Dendritic cell treated with granulocyte-macrophage colony-stimulating factor and Interleukin-4, amounts not matched to agents 40 ng/mL and 50 ng/mL, for 4 days (primary cell): ENCODE results near the gene SENP8.

ENCODE experiments used
- H3K27ac Mint-ChIP-seq: one replicate; pipeline ENCODE4 v1.8.0; 2022; ENCODE audit warnings: mild to moderate bottlenecking, mixed read lengths
- H3K27me3 Mint-ChIP-seq: one replicate; pipeline ENCODE4 v1.8.0; 2022; ENCODE audit warnings: mild to moderate bottlenecking, mixed read lengths
- H3K36me3 Mint-ChIP-seq: one replicate; pipeline ENCODE4 v1.8.0; 2022; ENCODE audit warnings: low read depth, mixed read lengths
- H3K4me1 Mint-ChIP-seq: one replicate; pipeline ENCODE4 v1.8.0; 2022; ENCODE audit warnings: low read depth, mixed read lengths
- H3K4me3 Mint-ChIP-seq: one replicate; pipeline ENCODE4 v1.8.0; 2022; ENCODE audit warnings: mild to moderate bottlenecking, moderate library complexity, mixed read lengths
- H3K9me3 Mint-ChIP-seq: one replicate; pipeline ENCODE4 v1.8.0; 2022; ENCODE audit warnings: mixed read lengths
- intact Hi-C: fragments of 100-400 bp; cut with micrococcal nuclease; formaldehyde crosslinking; loops from one replicate; pipeline ENCODE4 v1.15.0; 2022

Gene SENP8

DNA sequence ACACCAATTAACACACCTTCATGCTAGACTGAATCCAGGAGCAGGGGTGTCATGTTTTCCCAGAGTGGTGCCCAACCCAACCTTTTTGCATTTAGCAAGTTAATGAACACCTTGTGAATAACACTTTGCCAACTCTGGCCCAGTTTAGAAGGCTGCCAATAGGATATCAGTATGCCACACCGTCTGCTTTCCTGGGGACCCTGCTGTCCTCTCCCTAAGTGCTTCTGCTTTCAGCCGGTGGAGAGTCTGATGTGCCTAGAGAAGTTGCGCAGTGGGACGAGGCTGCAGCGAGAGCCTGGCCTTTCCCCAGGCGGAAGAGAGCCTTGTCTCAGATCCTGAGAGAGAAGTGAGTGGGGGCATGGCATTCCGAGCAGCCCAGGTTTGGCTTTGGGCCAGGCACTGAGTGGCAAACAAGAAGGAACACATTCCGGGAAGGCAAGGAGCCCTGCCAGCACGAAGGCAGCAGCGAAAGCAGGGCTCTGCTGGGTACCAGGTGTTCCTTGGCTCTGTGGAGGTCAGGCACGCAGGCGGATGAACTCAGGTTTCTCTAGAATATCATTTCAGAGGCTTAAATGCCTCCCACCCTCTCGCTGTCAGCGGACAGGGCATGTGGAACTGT, 36.9 kb downstream of the SENP8 start:
- Mint-ChIP-seq H3K36me3 (no peaks in the 10 kb centered on the region), H3K27ac (peak overlapping the region; percentile 1), H3K27me3 (peaks cover 2% of the 10 kb centered on the region), H3K4me3 (no peak overlapping the region), H3K9me3 (no peaks in the 10 kb centered on the region), H3K4me1 (peaks cover 22% of the 10 kb centered on the region)
- intact Hi-C loops, result no loop called here

DNA sequence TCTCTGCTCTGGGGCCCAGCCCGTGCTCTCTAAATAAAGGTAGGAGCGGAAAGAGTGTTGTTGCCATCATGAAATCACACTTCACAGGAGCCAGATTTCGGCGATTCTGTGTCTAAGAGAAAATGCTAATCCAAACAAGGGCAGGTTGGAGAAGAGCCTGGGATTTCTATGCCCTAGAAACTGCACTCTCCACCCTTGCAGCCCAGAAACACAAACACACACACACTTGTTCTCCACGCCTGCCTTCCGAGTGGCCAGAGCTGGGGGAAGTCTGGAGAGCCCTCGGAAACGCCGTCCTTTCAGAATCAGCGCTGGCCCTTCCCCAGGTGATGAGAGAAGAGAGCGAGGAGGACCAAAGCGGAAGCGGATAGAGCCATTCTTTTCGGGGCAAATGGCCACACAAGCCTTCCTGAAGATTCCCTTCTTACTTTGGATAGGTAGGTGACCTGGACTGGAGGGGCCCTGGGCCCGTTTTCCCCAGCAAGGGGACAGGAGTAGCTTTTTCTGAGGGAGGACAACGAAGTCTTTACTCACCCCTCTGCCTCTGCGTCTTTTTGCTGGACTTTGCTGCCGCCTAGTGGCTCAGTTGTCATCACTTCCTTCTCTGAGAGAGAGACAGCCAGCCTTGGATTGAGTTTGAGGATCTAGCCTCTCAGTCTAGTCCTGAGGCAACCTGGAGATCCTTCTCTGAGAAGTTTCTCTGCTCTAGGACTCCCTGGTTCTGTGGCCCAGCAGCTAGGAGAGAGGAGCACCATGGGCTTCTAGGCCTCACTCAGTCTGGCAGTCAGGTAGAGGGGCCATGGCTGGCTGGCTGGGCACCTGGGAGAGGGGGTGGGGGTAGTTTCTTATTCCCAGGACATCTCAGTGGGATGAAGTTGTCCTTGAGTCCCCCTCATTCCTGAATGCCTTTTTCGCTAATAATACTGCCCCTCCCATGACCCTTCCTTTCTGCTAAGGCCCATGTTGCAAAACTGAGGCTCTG, 37.7 kb downstream of the SENP8 start:
- H3K4me1 Mint-ChIP-seq, result peaks cover 22% of the 10 kb centered on the region
- intact Hi-C loops, result loop anchor here (1.0 to 2.0 kb wide), 2 partner anchors 371 to 412 kb away; no protein-coding TSS in a partner anchor
- peak overlapping the region; percentile 1 for H3K27ac Mint-ChIP-seq
- peak overlapping the region; percentile 65 for H3K4me3 Mint-ChIP-seq
- H3K36me3 Mint-ChIP-seq, result no peaks in the 10 kb centered on the region
- peaks cover 2% of the 10 kb centered on the region for H3K27me3 Mint-ChIP-seq
- H3K9me3 Mint-ChIP-seq, result no peaks in the 10 kb centered on the region

DNA sequence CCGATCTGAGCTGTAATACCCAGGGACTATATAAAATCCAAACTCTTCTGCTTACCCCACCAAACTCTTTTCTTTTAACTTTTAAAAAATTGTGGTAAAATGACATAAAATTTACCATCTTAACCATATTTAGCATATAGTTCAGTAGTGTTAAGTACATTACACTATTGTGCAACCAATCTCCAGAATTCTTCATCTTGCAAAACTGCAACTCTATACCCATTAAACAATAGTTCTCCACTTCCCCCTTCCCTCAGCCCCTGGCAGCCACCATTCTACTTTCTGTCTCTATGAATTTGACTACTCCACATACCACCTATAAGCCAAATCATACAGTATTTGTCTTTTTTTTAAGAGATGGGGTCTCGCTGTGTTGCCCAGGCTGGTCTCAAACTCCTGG, 38.7 kb downstream of the SENP8 start:
- peaks cover 22% of the 10 kb centered on the region for H3K4me1 Mint-ChIP-seq
- intact Hi-C loops, result loop anchor here (1.0 to 2.0 kb wide), 2 partner anchors 372 to 413 kb away; no protein-coding TSS in a partner anchor
- peaks cover 2% of the 10 kb centered on the region for H3K27me3 Mint-ChIP-seq
- no peak overlapping the region for H3K4me3 Mint-ChIP-seq
- no peak overlapping the region for H3K27ac Mint-ChIP-seq
- H3K9me3 Mint-ChIP-seq, result no peaks in the 10 kb centered on the region
- no peaks in the 10 kb centered on the region for H3K36me3 Mint-ChIP-seq

DNA sequence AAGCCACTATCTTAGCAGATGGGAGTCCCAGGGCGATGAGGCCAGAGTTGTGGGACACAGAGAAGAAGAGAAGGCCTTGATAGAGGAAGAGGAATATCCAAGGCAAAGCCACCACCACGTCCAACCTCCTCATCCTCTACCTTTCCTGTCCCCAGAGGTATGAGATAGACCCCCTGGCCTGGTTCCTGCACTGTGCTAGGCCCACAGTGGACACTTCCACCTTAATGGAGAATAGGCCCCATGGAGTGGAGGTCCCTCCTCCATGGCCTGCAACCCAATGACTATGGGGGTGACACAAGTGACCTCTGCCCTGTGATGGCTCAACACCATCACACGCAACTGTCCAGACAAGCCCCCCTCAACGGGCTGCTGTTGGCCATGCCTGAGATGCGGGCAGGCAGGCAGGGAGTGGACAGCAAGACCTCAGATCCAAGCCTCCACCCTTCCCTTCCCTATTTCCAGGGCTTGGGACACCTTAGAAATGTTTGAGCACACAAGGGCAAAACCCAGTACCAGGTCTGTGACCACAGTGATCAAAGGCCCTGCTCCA, 42.6 kb downstream of the SENP8 start:
- Mint-ChIP-seq H3K27me3 (peaks cover under 1% of the 10 kb centered on the region), H3K36me3 (no peaks in the 10 kb centered on the region), H3K4me3 (no peak overlapping the region), H3K27ac (no peak overlapping the region), H3K9me3 (no peaks in the 10 kb centered on the region), H3K4me1 (peaks cover 13% of the 10 kb centered on the region)
- intact Hi-C loops, result no loop called here

DNA sequence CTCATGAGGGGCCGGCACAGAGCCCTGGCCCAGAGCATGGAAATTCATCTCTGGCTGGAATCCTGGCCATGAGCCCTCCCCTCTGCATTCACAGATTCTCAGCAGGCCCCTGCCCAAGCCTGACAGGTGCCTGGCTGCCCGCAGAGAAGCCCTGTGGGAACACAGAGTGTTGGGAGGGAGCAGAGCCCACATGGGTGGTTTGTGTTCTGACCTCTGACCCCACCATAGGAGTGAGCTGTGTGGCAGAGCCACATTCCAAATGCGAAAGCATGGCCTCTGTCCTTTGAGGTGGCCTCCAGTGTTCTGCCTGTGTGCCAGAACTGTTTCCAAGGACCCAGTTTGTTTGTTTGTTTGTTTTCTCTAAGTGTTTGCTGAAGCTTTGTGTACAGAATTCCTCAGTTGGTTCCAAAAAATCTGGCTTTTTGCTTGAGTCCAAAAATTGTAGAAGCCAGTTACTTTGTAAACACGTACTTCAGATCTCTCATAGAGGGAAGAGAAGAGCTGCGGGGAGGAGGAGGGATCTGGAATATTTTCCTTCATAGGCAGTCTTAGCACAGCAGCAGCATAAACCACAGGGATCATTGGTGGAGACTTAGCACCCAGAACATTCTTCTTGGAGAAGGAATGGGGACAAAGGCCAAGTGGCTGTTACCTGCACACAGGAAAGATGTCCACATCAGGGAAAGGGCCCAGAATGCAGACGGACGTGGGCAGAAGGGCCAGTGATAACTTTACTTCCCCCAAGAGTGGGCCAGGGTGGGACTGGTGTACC, 43.3 kb downstream of the SENP8 start:
- Mint-ChIP-seq H3K9me3 (no peaks in the 10 kb centered on the region), H3K4me3 (no peak overlapping the region), H3K27ac (no peak overlapping the region), H3K36me3 (no peaks in the 10 kb centered on the region), H3K4me1 (peaks cover 8% of the 10 kb centered on the region), H3K27me3 (no peaks in the 10 kb centered on the region)
- intact Hi-C loops, result no loop called here

DNA sequence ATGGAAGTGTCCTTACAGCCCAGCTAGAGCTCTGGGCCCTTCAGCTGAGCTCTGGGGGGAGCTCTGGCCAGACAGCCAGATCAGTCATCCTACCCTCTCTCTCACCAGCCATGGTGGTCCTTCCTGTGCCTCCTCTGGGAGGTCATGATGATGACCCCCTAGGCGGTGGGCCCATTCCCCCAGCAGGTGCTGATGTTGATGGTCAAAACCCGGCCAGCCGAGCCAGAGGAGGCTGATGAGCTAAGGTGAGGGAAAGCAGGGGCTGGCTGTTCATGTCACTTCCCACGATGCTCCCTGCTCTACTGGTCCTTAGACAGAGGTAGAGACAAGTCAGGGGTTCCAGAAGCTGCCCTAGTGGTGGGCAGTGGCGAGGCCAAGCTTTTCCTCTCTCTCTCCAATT, 44.4 kb downstream of the SENP8 start:
- H3K9me3 Mint-ChIP-seq, result no peaks in the 10 kb centered on the region
- no peaks in the 10 kb centered on the region for H3K4me1 Mint-ChIP-seq
- H3K27ac Mint-ChIP-seq, result no peak overlapping the region
- intact Hi-C loops, result no loop called here
- no peak overlapping the region for H3K4me3 Mint-ChIP-seq
- H3K36me3 Mint-ChIP-seq, result no peaks in the 10 kb centered on the region
- no peaks in the 10 kb centered on the region for H3K27me3 Mint-ChIP-seq

DNA sequence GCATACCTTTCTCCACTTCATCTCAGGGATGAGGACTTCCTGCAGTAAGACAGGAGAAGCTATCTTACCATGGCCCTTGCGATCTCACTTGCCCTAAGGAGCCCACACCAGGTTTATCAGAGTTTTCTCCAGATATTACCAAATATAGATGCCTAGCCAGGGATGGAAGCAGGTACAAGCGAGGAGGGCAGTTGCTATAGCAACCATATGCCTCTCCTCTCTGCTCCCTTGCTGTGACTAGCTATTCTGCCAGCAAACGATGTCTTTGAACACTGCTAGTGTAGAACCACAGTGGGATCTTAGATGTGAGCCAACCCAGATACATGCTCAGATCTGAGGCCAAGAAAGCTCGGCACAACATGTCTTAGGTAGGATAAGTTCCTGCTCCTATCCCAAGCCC, 45.5 kb downstream of the SENP8 start:
- Mint-ChIP-seq H3K27ac (no peak overlapping the region), H3K4me1 (no peaks in the 10 kb centered on the region), H3K4me3 (no peak overlapping the region), H3K27me3 (peaks cover 4% of the 10 kb centered on the region), H3K9me3 (no peaks in the 10 kb centered on the region), H3K36me3 (no peaks in the 10 kb centered on the region)
- intact Hi-C loops, result no loop called here

DNA sequence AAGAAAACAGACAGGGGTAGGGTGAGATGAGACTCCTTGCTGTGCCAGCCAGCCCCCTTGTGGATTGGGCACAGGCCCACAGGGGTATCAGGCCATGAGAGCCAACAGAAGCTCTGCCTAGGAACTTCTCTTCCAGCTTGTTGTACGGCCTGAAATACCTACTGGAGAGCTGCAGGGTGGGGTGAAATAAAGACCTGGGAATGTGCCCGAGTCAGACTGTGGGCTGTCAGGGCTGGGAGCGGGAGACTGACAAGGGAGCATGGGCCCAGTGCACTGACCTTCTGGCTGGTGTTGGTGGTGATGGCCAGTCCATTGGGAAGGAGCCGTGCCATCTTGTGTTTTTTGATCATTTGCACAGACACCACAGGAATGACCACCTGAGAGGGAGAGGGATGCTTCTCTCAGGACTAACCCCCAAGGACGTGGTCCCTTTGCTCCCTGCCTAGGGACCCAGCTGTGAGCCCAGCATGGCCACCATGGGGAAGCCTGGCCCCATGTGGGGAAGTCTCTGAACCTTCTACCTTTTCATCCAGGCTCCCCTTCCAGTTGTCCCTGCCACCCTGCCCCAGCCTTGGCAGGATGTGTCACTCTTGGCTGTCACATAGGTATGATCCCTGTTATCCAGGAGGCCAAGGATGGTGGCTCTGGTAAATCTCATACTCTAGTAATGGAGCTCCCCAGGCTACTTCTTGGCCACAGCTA, 48.7 kb downstream of the SENP8 start:
- H3K4me1 Mint-ChIP-seq, result no peaks in the 10 kb centered on the region
- H3K9me3 Mint-ChIP-seq, result no peaks in the 10 kb centered on the region
- intact Hi-C loops, result no loop called here
- no peak overlapping the region for H3K27ac Mint-ChIP-seq
- H3K36me3 Mint-ChIP-seq, result no peaks in the 10 kb centered on the region
- H3K27me3 Mint-ChIP-seq, result peaks cover 4% of the 10 kb centered on the region
- H3K4me3 Mint-ChIP-seq, result no peak overlapping the region

DNA sequence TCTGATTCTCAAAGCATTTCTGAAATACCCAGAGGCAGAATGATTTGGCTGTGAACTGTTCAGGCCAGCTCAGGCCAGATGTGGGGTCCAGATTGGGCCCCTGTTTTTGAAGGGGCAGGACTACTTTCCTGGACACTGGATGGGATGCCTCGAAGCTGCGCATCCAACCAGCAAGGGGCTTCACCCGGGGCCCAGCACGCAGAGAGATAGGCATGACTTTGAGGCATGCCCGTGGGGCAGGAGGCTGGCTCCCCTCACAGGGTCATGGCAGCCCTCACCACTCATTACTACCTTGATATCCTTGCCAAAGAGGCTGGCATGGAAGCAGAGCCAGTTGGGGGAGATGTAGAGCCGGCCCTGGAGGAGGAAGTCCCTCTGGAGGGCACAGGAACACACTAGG, 49.2 kb downstream of the SENP8 start:
- intact Hi-C loops, result no loop called here
- peaks cover 4% of the 10 kb centered on the region for H3K27me3 Mint-ChIP-seq
- H3K4me3 Mint-ChIP-seq, result no peak overlapping the region
- H3K9me3 Mint-ChIP-seq, result no peaks in the 10 kb centered on the region
- H3K36me3 Mint-ChIP-seq, result no peaks in the 10 kb centered on the region
- no peaks in the 10 kb centered on the region for H3K4me1 Mint-ChIP-seq
- no peak overlapping the region for H3K27ac Mint-ChIP-seq

DNA sequence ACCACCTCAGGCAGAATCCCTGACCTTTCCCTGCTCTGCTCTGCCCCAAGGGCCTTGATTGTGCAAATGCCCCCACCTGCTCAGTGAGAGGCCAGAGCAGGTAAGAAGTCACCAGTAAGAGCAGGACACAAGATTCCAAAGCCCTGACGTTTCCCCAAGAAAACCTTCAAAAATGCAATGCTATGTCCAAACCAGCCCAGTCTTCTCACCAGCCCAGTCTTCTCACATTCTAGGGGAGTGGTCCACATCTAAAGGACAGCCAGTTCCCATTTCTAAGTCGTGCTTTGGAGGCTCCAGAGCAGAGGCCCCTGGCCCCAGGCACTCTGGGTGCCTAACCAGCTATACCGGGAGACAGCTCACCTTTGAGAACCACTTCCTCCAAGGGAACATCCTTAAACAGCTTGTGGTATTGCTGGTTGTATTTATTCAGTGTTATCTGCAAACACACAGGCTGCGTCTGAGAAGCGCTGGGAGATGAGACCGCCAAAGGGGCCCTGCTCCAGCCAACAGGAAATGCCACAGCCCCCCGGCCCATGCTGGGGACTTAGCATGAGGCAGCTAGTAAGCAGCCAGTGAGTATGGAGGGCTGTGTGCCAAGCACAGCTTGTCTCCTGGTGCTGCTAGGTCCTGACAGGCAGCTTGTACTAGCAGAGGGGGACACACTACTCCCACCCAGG, 50.1 kb downstream of the SENP8 start:
- H3K27me3 Mint-ChIP-seq, result peaks cover 4% of the 10 kb centered on the region
- no peak overlapping the region for H3K27ac Mint-ChIP-seq
- no peaks in the 10 kb centered on the region for H3K4me1 Mint-ChIP-seq
- no peak overlapping the region for H3K4me3 Mint-ChIP-seq
- no peaks in the 10 kb centered on the region for H3K36me3 Mint-ChIP-seq
- no peaks in the 10 kb centered on the region for H3K9me3 Mint-ChIP-seq
- intact Hi-C loops, result no loop called here

DNA sequence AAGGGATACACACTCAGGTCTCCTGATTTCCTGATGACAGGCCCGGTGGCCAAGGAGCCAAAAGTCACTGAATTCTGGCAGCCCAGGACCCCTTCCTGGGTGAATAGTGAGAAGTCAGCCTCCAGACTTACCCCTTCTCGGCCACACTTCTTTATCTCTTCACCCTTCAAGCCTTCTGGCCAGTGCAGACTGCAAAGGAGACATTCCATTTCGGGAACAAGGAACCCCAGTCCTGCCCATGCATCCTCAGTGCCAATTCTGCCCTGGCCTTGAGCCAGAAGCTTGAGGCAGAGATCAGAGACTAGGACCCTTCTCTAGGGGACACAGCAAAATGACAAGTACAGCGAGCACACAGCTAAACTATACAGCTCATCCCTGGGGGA, 50.6 kb downstream of the SENP8 start:
- H3K9me3 Mint-ChIP-seq, result no peaks in the 10 kb centered on the region
- H3K36me3 Mint-ChIP-seq, result no peaks in the 10 kb centered on the region
- H3K27ac Mint-ChIP-seq, result no peak overlapping the region
- intact Hi-C loops, result no loop called here
- peaks cover 4% of the 10 kb centered on the region for H3K27me3 Mint-ChIP-seq
- H3K4me1 Mint-ChIP-seq, result no peaks in the 10 kb centered on the region
- no peak overlapping the region for H3K4me3 Mint-ChIP-seq

DNA sequence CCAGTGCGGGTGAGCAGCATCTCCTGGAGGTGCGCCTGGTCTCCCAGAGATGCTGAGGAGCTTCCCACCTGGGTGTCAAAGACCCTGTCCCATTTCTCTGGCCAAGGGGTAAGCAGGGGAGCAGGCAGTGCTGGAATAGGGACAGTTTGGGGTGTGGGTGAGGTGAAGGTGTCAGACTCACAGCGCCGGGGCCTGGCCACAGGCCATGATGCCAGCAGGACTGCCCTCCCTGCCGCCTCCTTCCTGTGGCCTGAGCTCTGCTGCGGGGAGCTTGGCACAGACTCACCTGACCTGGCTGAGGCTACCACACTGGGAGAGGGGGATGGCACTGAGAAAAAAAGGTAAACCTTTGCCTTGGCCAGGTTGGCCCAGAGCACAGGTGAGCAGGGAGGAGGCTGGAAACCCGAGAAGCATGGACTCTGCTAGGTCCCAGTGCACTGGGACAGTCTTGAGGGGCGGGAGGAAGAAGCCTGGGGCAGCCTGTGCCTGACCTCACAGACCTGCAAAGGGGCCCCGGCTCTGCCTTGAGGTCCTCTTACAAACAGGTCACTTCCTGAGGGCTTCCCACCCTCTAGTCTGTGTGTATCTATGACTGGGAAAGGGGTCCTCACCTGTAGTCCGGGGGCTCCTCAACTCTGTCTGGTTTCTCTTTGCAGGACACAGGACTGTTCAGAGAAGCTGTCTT, 51.2 kb downstream of the SENP8 start:
- Mint-ChIP-seq H3K27ac (no peak overlapping the region), H3K4me1 (no peaks in the 10 kb centered on the region), H3K36me3 (no peaks in the 10 kb centered on the region), H3K9me3 (no peaks in the 10 kb centered on the region), H3K27me3 (peaks cover 4% of the 10 kb centered on the region), H3K4me3 (no peak overlapping the region)
- intact Hi-C loops, result no loop called here
